Fibroblast of peridontal ligament (primary cell): ENCODE data around the gene TBCEL.
A peak's percentile ranks its signal among the peaks of the same experiment; 100 is the strongest.
"Not testable (repeated sequence)": the region's sequence is repeated elsewhere in the genome, so short reads cannot be mapped to it uniquely, and the experiment has no call there.

Experiments used
- DNase-seq: peaks from one replicate; pipeline ENCODE4 v3.0.0-alpha.2; 2010; ENCODE audit errors: extremely low read depth

TBCEL gene

DNA sequence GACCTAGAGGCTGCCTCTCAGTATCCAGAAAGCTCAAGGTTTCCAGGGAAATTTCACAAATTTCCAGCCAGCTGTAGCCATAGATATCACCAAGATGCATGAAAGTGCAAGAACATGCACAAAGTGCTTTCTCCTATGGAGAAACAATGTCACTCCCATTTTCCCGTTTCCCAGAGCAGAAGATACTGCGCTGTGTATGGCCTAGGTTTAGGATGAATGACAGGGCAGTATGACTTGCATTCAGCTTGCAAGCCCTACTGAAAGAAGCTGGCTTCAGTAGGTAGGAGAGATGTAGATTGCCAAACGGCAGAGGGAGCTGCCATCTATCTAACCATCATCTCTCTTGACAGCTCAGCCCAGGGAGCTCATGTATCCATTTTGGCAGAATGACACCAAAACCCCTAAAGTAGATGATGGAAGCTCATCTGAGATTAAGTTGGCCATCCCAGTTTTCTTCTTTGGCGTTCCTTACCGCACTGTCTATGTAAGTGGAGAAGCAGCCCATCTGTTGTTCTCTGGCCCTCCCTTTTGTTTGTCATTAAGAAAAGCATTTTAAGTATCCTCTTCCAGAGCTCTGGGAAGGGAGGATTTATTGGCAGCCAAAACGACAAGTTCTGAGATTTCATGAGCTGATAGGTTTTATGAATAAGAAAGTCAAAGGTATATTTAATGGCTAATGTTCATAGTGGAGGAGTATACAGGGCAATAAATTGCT, 81.7 kb downstream of the TBCEL start:
- no peak for DNase-seq

DNA sequence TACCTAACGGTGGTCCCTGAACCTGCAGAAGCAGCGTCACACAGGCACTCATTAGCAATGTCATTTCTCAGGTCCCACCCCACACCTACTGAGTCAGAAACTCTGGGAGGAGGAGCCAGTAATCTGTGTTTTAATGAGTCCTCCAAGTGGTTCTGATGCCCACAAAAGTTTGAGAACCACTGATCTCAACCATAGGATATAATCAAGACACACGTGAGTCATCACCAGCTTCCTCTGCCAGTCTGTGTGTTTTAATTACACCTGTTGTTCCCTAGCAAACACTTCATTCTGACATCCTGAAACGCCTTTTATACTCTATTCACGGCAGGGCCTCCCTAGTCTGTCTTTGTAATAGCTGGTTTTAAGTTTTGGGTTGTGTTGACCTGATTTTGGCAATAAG, 82.9 kb downstream of the TBCEL start:
- DNase-seq, result no peak

DNA sequence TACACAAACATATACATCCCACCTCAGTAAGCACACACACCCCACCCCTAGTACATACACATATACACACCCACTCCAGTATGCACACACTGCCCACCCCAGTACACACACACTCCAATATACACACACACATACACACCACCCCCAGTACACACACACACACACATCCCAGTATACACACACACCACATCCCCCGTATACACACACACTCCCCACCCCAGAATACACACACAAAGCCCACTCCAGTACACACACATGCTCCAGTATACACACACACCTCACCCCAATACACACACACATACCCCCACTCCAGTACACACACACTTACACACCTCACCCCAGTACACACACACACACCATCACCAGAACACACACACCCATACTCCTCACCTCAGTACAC, 84.5 kb downstream of the TBCEL start:
- no peak for DNase-seq

DNA sequence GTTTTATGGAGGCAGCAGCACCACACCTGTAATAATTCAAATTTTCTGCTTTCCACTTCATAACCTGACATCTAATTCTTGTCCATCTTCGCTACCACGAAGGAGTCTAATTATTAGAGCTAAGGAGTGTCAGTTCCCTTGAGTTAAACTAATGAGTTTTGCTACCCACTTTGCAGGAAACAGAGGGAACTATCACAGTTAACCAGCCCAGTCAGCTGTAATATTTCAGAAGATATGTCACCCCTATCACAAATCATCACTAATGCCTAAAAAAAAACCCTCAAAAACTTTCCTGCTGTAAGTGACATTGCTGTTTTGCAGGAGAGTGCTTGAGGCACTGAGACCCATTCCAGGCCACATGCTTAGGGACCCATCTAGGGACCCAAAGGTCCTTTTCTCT, 85.6 kb downstream of the TBCEL start:
- DNase-seq, result no peak

DNA sequence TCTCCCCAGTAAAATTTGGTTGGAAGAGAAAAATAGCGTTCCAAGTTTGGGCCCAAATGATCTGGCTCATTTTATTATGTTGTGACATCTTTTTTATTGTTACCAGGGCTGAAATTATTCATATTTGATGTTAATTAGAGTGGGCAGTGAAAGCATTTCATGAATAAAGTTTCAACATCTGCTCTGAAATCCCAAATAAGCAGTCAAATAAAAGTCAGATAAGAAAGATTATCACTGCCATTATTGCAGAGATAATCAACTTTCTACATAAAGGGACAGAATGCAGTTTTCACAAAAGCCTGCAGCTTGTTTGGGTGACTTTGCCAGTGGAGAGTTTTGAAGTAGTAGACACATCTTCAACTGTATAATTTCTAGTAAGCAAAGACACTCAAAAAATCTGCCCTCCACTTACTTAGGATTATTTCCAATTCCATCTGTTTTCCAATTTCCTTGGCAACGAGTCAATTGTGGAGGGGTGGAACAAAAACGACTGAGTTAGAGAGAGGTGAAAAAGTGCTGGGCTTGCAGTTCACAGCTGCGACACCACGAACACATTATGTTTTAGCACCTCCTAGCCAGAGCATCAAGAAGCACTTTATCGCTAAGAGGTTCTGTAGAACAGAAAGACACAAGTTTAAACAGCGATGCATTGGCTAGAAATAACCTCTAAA, 86.1 kb downstream of the TBCEL start:
- DNase-seq, result no peak

DNA sequence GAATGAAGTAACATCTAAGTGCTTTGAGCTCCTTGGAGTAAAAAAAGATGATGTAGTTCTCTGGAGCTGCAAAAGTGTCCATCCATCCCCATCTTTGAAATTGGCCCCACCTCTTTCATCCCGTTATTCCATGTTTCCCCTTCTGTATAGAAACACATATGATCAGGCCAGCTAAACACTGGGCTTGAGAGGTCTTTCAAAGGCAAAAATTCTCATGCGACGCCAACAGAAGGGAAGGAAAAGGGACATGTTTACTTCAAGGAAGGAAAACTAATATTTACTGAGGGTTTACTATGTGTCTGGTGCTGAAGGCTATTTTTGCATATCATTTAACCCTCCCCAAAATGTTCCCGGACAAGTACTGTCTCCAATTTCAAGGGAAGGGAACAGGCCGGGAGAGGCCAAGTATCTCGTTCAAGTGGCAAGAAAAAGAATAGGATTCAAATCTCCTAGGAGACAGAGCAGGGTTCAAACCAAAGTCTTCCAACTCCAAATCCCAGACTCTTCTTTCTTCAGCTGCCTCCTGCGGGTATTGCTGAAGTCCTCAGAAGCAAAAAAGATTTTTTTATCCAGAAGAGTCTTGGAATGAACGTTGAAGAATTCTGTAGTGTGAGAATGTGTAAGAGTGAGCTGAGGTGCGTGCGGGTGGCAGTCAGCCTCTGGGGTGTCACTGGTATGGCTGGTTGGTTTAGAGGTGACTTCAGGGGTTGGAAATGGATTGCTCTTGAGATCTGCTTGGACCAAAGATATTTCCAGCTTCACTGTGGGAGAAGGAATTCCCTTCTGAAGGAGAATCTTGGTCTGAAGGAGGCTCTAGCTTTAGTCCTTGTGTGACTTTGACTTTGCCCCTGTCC, 87.2 kb downstream of the TBCEL start:
- no peak for DNase-seq

DNA sequence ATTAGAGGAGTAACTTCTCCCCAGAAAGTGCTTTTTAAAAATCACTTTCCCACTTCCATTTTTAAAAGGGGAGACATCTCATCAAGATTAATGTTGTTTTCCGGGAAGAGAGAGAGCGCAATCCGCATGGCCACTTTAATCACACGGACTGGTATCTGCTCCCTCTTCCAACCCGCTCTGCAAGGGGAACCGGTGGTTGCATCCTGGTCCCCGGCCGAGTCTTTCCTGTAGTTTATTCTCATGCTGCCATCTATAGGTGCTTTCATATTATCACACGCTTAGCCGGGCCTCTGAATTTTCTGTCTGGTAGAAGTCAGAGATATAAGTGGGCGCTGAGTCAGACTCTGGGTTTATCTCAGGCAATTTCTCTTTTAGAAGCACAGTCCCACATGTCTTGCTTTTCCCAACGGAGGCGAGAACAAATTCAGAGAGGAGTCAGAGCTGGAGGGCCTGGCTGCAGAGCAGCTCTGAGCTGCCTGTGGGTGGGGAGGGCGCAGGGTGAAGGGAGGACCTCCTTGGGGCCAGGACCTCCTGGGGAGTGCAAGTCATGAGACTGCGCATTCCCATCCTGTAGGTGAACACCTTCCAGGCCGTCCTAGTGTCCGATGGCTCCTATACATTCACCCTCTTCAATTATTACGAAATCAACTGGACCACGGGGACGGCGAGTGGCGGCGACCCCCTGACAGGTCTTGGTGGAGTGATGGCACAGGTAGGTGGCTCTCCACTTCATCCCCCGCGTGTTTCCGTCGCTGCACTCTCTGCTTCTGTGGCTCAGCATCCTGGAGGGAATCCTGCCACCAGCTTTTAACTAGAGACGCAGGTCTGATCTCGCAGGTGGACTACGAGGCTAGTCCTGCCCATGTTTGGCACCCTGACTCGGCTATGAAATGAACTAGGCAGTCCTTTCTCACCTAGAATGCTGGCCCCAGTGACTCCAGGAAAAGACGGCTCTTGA, 88.9 kb downstream of the TBCEL start:
- peak; percentile 79 for DNase-seq

DNA sequence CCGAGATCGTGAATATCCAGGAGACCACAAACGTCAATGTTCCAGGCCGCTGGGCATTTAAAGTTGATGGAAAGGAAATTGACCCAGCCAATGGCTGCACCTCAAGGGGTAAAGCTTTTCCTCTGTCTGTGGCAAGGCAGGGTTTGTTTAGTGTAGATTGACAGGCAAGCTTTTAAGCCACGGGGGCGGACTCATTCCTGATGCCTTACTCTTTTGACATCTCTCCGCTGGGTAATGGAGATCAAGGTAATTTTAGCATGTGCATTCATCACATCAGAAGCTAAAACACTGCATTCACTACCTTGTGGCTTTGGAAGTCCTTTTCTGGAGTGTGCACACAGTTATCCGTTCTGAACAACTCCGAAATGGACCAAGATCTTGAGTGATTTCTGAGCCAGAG, 89.7 kb downstream of the TBCEL start:
- no peak for DNase-seq

DNA sequence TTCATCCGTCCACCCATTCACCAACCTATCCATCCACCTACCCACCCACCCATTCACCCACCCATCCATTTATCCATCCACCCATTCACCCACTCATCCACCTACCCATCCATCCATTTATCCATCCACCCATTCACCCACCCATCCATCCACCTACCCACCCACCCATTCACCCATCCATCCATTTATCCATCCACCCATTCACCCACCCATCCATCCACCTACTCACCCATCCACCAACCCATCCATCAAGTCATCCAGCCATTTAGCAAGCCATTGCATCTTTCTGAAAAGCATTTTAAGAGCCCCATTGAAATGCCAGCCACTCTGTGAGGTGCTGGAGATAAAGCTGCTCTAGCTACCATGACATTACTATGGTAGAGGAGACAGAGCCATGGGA, 91.1 kb downstream of the TBCEL start:
- DNase-seq, result not testable (repeated sequence)

DNA sequence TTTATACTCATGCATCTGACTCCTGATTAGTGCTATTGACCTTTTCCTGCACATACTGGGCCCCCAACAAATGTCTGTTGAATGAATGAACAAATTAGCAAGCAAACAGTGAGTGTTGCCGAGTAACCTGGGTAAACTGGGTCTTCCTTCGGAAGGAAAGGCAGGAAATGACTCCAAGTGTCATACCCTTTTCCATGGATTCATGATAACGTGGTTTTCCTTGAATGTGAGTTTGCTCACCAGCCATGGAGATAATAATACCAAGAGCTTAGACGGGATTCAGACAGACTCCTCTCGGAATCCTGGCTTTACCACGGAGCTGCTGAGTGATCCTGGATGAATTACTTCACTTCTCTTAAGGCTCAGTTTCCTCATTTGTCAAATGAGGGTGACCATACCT, 93.9 kb downstream of the TBCEL start:
- no peak for DNase-seq

DNA sequence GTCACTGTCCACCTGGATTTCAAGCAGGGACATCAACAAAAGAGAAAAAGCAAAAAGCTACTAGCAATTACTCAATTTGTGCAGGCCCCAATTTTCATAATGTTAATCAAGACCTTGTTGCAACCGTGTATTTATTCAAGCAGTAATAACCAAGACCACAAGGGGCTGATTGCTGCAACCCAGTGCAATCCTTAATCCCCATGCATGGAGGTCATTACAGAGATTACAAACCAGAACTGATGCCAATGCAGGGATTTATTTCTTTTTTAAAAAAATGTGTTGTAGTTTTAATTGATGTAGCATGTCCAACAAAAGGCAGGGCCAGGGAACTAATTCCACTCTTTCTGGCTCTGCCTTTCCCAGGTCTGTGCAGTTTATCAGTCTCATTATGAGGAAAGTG, 95.5 kb downstream of the TBCEL start:
- DNase-seq, result peak; percentile 15

DNA sequence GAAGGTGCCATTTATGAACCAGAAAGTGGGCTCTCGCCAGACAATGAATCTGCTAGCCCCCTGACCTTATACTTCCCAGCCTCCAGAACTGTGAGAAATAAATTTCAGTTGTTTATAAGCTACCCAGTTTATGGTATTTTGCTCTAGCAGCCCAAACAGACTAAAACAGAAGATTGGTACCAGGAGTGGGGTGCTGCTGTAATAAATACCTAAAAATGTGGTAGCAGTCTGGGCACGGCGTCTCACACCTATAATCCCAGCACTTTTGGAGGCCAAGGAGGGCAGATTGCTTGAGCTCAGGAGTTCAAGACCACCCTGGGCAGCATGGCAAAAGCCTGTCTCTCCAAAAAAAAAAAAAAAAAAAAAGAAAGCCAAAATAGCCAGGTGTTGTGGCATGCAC, 98.4 kb downstream of the TBCEL start:
- no peak for DNase-seq

DNA sequence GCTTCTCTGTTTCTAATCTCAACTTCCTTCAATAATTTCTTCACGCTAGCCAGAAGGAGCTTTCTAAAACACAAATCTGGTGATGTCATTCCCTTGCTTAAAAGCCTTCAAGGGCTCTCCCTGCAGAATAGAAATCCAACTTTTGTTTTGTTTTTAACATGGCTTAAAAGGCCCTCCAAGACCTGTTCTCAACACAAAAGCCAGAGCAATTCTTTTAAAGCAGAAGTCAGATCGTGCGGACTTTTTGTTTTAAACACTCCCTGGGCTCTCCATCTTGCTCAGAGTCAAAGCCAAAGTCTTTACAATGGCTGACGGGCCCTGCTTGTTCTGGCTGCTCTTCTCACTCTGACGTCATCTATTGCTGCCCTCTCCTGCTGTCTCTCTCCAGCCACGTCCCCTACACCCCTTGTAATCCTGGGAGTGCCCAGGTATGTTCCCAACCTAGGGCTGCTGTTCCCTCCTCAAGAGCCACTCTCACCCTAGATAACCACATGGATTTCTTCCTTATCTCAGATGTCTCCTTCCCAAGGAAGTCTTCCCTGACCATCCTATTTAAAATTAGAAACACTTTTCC, 99.7 kb downstream of the TBCEL start:
- no peak for DNase-seq

DNA sequence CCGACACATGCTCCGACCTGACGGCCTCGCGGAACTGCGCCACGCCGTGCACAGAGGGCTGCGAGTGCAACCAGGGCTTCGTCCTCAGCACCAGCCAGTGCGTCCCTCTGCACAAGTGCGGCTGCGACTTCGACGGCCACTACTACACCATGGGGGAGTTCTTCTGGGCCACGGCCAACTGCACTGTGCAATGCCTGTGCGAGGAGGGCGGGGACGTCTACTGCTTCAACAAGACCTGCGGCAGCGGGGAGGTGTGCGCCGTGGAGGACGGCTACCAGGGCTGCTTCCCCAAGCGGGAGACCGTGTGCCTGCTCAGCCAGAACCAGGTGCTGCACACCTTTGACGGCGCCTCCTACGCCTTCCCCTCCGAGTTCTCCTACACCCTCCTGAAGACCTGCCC, 103.9 kb downstream of the TBCEL start:
- DNase-seq, result no peak

DNA sequence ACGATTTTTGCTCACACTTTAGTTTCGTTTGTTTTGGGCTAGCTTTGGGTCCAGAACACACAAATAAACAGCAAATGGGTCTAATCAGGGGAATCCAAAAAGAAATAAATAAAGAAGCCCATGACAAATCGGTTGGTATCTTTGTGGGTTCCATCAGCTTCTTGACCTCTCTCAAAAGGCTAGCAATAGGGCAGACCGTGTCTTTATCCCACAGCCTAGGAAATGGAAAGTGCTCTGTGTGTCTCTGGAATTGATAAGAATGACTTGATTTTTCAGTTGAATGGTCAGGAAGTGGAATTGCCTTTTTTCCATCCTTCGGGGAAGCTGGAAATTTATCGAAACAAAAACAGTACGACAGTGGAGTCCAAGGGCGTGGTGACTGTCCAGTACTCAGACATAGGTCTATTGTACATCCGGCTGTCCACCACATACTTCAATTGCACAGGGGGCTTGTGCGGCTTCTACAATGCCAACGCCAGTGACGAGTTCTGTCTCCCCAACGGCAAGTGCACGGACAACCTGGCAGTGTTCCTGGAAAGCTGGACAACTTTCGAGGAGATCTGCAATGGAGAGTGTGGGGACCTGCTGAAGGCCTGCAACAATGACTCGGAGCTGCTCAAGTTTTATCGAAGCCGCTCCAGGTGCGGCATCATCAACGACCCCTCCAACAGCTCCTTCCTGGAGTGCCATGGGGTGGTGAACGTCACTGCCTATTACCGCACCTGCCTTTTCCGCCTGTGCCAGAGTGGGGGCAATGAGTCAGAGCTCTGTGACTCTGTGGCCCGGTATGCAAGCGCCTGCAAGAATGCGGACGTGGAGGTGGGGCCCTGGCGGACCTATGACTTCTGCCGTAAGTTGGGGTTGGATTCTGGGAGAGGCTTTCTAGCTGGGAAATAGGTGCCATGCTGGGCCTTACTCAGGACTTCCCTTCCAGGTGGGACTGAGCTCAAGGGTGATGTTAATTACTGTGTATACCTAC, 105.7 kb downstream of the TBCEL start:
- no peak for DNase-seq

DNA sequence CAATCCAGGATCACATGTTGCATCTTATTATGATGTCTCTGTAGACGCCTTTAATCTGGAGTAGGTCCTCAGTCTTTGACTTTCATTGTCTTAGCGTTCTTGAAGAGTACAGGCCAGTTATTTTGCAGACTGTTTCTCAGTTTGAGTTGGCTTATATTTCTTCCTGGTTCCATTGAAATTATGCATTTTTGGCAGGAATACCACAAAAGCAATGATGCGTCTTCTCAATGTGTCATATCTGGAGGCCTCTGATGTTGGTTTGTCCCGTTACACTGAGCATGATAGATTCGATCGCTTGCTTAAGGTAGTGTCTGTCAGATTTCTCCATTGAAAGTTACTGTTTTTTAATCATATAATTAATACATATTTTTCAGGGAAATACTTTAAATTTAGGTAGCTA, 107.8 kb downstream of the TBCEL start:
- no peak for DNase-seq

DNA sequence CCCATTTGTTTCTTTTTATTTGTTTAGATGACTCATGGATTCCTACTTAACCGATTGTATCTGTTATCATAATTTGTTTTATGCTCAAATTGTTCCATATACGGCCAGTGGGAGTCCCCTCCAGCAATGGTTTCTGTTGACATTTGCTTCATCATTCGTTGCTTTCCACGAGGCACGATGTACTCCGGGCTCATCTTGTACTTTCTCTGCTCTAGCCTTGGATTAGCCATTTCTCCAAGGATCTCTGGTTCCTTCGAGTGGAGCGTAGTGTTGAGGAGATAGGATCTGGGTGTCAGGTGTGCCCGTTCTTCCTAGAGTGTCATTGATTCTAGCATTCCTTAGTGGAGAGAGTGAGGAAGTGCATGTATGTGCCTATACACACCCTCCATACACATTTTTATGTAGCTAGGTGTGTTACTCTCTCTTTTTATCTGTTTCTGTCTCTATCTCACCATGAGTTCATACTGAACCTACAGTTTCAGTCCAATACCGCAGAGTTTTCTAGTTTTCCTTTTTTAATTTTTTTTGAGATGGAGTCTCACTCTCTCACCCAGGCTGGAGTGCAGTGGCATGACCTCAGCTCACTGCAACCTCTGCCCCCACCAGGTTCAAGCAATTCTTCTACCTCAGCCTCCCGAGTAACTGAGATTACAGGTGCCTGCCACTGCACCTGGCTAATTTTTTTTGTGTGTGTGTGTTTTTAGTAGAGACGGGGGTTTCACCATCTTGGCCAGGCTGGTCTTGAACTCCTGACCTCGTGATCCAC, 108.5 kb downstream of the TBCEL start:
- DNase-seq, result no peak

DNA sequence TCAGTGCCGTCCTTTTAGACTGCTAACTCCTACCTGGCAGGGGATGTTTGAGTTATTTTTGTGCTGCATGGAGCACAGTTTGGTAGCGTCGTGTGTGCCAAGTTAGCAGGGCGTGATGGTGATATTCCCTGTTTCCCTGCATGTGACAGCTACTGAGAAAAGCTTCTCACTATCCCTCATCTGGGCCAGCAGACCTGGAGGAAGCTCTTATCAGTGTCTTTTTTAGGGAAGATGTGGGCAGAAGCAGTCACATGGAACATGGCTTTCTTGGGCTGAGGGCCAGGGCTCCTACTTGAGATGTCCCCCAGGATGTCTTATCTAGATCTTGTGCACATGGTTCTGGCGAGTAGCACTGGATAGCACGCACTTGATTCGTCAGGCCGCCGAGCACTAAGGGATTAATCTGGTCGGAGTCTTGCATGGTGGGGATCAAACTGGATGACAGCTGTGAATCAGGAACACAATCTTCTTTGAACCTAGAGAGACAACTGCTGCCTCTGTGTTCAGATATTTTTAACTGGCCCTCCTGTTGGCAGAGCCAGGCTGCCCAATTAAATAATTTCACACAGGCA, 110.9 kb downstream of the TBCEL start:
- no peak for DNase-seq

DNA sequence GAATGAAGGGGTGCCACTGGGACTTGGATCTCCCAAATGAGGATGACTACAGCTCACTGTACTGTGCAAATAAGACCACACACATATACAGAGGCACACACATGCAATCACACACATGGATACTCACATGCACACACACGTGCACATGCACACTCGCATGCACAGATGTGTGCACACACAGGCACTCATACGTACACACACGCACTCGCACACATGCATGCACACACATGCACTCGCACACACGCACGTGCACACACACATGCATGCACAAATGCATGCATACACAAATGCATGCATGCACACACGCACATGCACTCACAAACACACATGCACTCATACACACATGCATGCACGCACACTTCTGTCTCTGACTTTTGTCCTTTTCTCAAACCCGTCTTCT, 113.1 kb downstream of the TBCEL start:
- no peak for DNase-seq
